GM18861 (cell line): ENCODE results near the gene BCKDHA.
A peak's percentile ranks its signal among the peaks of the same experiment; 100 is the strongest.
"Not testable (repeated sequence)": the region's sequence is repeated elsewhere in the genome, so short reads cannot be mapped to it uniquely, and the experiment has no call there.

Experiments
- ATAC-seq: cut with Tn5 transposase; IDR thresholded peaks from one replicate; pipeline ENCODE4 v1.9.1; 2021; ENCODE audit not compliant: unreplicated experiment

The BCKDHA gene

DNA sequence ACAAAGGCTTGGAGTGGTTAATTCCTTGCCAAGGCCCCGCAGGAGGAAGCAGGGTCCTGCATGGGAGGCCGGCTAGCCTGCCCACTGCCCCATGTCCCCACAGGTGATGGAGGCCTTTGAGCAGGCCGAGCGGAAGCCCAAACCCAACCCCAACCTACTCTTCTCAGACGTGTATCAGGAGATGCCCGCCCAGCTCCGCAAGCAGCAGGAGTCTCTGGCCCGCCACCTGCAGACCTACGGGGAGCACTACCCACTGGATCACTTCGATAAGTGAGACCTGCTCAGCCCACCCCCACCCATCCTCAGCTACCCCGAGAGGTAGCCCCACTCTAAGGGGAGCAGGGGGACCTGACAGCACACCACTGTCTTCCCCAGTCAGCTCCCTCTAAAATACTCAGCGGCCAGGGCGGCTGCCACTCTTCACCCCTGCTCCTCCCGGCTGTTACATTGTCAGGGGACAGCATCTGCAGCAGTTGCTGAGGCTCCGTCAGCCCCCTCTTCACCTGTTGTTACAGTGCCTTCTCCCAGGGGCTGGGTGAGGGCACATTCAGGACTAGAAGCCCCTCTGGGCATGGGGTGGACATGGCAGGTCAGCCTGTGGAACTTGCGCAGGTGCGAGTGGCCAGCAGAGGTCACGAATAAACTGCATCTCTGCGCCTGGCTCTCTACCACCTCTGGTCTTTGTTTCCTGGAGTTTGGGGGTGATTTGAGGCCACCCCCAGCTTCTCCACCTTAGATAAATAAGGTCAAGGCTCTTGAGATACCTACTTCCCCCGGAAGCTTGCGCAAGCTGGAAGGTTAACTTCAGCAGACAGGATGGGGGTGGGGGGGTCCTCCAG is 26.9 kb downstream of the BCKDHA start:
- ATAC-seq: no peak

DNA sequence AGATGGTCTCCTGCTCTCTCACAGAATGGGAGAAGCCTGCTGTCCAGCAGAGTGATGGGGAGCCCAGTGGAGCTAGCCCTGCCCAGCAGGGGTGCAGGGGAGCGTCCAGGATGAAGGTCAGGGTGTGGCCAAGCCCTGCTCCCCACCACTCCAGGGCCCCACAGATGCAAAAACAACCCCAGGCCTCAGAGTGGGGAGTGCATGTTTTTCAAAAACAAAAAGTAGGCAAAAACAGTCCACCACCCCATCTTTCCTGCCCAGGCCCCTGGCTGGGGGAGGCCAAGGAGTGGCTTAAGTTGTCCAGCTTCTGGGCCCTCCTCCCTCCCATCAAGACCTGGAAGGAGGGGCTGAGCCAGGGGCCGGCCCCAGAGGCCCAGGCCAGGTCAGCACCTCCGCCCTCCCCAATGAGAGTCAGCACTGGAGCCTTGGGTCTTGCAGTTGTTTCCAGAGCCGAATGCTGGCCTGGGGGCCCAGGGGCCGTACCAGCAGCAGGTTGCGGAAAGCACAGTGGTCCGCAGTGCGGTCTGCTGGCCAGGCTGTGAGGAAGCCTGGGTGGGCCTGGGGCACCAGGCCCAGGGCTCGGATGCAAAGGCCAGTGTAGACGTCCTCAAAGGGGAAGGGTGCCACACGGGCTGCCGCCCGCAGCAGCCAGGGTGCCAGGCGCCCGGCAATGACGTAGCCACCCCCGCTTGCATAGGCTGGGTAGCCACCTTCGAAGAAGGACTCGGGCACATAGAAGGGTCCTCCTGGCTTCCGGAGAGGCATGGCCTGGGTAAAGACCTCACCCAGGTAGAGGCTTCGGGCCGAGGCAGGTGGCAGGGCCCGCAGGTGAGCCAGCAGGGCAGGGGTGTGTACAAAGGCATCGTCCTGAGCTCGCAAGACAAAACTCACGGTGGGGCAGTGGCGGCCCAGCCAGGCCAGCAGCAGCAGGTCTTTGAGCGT is 27.8 kb downstream of the BCKDHA start:
- ATAC-seq: no peak

- ATAC-seq: no peak
These were observed 28.7 kb downstream of the BCKDHA start for GRCh38 chr19:41426116-41426841.

DNA sequence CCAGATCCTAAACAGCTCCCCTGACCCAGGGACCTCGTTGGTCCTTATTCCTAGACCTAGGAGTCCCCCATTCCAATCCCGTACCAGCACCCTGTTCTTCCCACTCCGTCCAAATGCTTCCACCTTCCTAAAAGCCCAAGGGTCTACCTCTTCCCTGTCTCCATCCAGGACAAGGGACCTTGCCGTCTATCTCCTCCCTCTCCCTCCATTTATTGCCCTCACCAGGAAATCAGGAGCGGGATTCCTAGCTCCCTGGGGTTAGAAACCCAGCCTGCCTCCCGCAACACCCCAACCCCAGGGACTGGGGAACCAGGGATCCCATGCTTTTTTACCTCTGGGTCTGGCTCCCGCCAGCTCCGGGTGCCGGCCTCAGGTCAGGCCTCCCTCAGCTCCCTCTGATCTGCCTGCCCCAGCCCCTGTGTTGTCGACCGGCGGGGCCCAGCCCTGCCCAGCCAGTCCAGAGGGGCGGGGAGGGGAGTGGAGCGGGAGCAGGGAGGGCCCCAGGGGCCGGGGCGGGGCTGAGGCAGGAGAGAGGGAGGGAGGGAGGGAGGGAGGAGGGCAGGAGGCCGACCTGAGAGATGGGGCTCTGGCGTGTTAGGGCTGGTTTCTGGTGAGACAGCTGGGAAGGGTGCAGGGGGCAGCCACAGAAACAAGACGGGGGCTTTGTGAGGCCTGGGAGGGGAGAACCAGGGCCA is 29.5 kb downstream of the BCKDHA start, which contains the start of gene B3GNT8:
Gene B3GNT8, minus strand, starts transcription at position 423 of the 695 bp plus-strand sequence. CDS start 596 bp downstream, outside the sequence.
- no peak for ATAC-seq

DNA sequence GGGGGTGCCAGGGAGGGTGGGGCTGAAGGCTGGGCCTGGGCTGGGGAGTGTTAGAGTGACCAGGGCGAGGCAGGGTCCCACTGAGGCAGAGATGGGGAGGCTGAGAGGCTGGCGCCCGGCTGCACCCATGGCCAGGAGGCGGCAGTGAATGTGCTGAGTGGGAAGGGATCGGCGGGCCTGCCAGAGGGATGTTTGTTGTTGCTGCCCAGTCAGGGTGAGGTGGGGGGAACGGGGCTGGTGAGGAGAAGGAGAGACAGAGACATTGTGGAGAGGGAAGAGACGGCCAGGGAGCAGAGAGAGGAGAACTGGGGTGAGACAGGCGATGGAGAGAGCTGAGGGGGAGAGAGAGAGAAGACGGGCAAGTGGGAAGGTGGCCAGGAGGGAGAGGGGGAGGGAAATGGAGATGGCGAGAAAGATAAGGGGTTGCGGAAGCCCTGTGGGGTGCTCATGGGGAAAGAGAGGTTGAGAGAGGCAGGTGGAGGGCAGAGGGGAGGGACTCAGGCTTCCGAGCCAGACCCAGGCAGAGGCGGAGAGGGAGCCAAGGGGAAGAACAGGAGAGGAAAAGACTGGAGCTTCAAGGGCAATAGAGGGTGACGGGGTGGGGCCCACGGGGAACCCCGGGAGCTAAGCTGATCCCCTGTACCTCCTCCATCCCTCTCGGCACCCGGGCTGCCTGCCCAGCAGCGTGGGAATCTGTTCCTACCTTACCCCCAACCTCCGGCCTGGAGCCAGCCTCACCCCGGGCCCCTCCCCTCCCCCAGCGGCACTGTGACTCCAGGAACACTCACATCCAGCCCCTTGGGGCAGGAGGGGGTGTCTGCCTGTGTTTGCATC is 30.2 kb downstream of the BCKDHA start:
- ATAC-seq: no peak

- no peak for ATAC-seq
These were observed 30.9 kb downstream of the BCKDHA start for GRCh38 chr19:41428481-41428859.

DNA sequence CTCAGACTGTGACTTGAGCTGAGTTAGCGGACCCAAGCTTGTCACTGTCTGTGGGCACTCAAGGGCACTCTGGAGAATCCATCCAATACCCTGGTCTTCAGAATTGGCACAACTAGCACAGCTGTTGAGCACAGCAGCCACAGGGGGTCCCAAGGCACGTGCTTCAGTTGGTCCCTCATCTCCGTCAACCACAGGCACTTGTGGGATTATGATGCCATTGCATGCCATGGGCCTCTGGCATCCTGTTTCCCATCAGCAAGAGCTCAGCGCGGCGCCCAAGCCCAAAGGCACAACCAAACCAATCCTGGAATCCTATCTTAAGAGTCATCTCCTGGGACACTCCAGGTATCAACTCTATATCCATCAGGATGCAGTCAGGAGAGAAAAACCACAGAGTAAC is 33.3 kb downstream of the BCKDHA start:
- ATAC-seq: no peak

DNA sequence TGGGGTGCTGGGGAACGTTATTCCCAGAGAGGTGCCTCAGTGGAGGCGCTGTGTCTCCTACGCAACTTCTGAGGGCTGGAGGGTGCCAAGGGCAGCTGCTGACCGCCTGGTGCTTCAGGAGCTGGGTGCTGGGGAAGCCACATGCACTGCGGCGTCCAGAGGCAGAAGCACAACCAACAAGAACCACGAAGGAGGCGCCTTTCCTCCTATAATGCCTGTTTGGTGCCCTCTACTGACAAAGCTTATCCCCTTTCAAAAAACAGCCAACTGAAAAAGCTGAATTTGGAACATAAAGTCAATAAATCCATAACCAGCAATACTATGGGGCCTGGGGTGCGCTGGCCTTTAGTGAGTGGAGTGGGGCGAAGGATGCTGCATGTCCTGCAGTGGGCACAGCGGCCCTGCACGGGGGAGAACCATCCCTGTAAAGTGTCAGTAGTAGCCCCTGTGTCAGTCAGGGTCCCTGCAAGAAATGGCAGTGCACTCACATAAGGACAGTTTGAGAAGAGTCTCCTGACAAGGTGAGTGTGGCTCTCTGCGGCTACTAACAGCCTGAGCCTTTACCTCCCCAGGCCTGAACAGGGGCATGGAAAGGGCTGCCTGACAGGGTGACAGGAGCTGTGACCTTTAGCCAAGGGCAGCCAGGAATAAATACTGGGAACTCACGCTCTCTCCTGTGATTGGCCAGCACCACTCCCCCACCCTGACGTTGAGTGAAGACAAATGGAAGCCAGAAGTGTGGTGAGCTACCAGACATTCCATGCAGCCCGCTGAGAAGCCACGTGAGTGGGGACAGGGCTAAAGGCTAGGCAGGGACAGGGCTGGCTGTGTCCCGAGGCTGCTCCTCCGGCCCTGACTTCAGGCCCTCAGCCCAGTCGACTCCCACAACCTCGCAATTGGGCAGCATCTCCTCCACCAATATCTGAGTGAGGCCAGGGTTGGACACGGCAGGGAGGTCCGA is 34.1 kb downstream of the BCKDHA start:
- ATAC-seq: no peak

GRCh38 chr19:41433171-41433570 is 35.6 kb downstream of the BCKDHA start:
- ATAC-seq: no peak

GRCh38 chr19:41434450-41434849 is 36.8 kb downstream of the BCKDHA start:
- no peak for ATAC-seq

DNA sequence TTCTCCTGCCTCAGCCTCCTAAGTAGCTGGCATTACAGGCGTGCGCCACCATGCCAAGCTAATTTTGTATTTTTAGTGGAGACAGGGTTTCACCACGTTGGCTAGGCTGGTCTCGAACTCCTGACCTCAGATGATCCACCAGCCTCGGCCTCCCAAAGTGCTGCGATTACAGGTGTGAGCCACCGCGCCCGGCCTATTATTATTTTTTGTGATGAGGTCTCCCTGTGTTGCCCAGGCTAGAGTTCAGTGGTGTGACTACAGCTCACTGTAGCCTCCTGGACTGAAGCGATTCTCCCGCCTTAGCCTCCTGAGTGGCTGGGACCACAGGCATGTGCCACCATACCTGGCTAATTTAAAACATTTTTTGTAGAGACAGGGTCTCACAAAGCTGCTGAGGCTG is 37.8 kb downstream of the BCKDHA start:
- ATAC-seq: not testable (repeated sequence)

DNA sequence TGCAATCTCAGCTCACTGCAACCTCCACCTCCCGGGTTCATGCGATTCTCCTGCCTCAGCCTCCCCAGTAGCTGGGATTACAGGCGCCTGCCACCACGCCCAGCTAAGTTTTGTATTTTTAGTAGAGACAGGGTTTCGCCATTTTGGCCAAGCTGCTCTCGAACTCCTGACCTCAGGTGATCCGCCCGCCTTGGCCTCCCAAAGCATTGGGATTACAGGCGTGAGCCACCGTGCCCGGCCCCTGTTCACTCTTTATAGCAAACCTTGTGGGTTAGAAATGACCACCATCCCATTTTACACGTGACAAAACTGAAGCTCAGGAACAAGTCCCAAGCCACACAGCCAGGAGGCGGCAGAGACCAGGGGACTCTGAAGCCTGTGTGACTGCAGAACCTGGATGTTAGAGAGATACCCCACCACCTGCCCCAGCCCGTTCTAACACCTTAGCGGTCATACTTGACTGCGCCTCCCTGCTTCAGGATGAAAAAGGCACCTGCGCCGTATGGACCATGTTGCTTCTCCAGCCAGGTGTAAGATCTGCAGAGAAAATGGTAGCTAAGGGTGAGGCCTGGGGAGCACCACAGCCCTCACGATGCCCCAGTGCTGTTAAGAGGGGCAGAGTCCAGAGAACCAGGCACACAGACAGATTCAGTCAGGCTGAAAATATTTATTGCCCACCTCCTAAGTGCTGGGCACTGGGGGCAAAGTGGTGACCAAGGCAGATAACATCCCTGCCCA is 38.5 kb downstream of the BCKDHA start:
- ATAC-seq: no peak

DNA sequence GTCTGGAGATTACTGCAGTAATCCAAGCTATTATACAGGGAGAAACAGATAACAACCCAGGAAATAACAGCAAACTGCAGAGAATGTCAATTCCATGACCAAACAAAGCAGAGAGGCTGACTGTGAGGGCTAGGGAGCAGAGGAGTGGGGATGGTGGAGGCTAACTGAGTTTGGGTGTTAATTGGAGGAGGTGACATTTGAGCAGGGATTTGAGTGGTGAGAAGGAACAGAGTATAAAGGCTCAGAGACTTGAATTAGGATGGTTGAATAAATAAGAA is 39.0 kb downstream of the BCKDHA start:
- no peak for ATAC-seq

DNA sequence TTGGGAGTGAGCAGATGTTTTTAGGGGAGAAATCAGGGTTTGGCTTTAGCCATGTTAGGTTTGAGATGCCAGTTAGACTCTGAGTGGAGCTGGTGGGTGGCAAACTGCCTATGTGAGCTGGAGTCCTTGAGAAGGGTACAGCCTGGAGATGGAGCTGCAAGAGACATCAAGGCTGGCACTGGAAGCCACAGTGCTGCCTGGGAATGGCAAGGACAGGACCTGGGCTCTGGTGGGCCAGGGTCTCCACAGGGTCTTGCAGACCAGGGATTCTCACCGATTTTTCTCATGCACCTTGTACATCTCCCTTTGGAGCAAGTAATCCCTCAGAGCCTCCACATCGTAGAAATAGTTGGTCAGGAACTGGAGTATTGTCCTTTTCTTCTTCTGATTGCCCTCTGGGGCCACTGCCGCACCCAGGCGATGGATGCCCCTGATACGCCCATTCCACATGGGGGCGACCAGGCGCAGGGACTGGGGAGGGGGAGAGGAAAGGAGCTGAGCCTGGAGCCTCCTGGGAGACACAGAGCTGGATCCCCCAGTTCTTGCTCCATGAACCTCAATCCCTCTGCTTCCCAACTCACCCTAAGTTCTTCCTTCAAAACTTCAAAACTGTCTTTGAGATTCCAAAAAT is 40.4 kb downstream of the BCKDHA start:
- no peak for ATAC-seq

DNA sequence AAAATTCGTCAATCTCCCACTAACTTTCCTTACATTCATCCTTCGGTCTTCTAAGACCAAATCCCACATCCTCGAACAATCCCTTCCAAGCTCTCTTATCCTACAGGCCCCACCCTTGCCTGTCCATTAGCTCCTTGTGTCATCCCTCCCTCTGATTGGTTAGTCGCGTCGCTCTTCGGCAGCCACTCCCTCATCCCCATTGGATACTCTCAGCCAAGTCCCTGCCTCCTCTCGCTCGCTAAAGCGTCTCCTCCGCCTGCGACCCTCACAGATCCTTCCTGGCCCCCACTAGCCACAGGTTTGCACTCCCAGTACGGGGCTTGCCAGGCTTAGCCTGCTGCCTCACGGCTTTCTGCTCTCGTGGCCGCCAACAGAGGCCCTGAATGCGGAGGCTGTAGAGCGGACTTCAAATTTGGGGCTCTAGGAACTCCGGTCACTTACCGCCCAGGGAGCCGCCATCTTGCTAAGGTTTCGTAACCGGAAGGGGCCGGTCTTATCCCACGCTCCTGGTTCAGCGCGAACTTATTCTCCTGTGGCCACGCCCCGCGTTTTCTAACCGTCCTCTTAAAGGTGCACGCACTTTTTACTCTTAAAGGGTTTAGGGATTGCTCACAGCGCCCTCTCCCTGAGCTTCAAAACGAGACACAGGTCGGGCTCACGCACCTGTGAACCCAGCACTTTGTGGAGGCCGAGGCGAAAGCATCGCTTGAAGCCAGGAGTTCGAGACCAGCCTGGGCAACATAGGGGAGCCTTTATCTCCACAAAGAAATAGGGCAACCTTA is 42.0 kb downstream of the BCKDHA start, which contains the start of gene DMAC2:
Gene DMAC2, minus strand, starts transcription at position 472 of the 782 bp plus-strand sequence. Its CDS starts 13 bp downstream, at position 459.
- ATAC-seq: peak; percentile 77

DNA sequence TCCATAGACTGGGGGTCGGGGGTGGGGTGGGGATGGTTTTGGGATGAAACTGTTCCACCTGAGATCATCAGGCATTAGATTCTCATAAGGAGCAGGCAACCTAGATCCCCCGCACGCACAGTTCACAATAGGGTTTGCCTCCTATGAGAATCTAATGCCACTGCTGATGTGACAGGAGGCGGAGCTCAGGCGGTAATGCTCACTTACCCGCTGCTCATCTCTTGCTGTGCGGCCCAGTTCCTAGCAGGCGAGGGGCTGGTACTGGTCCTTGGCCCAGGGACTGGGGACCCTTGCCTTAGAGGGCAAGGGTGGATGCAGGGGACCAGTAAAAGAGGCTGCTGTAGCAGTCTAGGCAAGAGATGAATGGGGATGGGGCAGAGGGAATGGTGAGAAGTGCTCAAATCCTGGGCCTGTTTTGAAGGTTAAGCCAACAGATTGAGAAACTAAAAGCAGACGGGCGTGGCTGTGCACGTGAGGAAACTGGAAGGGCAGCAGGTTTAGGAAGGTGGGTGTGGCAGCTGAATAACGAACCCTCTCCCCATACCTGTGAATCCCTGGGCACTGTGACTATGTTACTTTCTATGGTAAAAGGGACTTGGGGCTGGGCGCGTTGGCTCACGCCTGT is 43.8 kb downstream of the BCKDHA start:
- ATAC-seq: no peak
